Natural killer cell (primary cell): ENCODE results near the gene RBMS3. TPM values are rescaled to one million over a fixed set of nuclear protein-coding genes. Genes with fewer than 3 reads are reported as not detected.

ENCODE experiments used
- ATAC-seq, 3 donors: fragments of 150-1000 bp in 2 of 3; fragments of 200-7000 bp in 1 of 3; cut with Tn5 transposase; 1 replicate in 1 of 3; 2 replicates in 2 of 3; pipeline ENCODE4 v1.10.0; 2021; ENCODE audit warnings: mild to moderate bottlenecking in 2 of 3, moderate library complexity in 2 of 3
- DNase-seq, 2 donors: peaks; one replicate each; pipeline versions ENCODE4 v3.0.0 to v3.0.0-alpha.2; 2013 to 2021; ENCODE audit warnings: mixed read lengths in 1 of 2
- H3K27ac ChIP-seq: one replicate; pipeline ENCODE4 v1.5.1; 2013; ENCODE audit warnings: mild to moderate bottlenecking, low read length
- H3K27me3 ChIP-seq: one replicate; pipeline ENCODE4 v1.6.1; 2013; ENCODE audit warnings: low read length; ENCODE audit not compliant: control insufficient read depth, insufficient read depth
- H3K36me3 ChIP-seq: one replicate; pipeline ENCODE4 v1.6.1; 2013; ENCODE audit warnings: low read length; ENCODE audit not compliant: control insufficient read depth, insufficient read depth
- H3K4me1 ChIP-seq: one replicate; pipeline ENCODE4 v1.6.1; 2013; ENCODE audit warnings: low read length; ENCODE audit not compliant: control insufficient read depth, insufficient read depth
- H3K4me3 ChIP-seq: one replicate; pipeline ENCODE4 v1.5.1; 2013; ENCODE audit warnings: low read length
- H3K9me3 ChIP-seq: one replicate; pipeline ENCODE4 v1.6.1; 2013; ENCODE audit warnings: low read length; ENCODE audit not compliant: control insufficient read depth, insufficient read depth
- H3K27ac Mint-ChIP-seq, 2 donors: one replicate each; pipeline ENCODE4 v1.8.0; 2022; ENCODE audit warnings: mild to moderate bottlenecking in 2 of 2, mixed read lengths in 2 of 2, moderate library complexity in 1 of 2
- H3K27me3 Mint-ChIP-seq, 2 donors: one replicate each; pipeline ENCODE4 v1.8.0; 2022; ENCODE audit warnings: low read depth in 2 of 2, mixed read lengths in 2 of 2
- H3K36me3 Mint-ChIP-seq: one replicate; pipeline ENCODE4 v1.8.0; 2022; ENCODE audit warnings: mixed read lengths
- H3K4me1 Mint-ChIP-seq, 2 donors: one replicate each; pipeline ENCODE4 v1.8.0; 2022; ENCODE audit warnings: mixed read lengths in 2 of 2
- H3K4me3 Mint-ChIP-seq: one replicate; pipeline ENCODE4 v1.8.0; 2022; ENCODE audit warnings: mild to moderate bottlenecking, moderate library complexity, mixed read lengths
- H3K9me3 Mint-ChIP-seq, 2 donors: one replicate each; pipeline ENCODE4 v1.8.0; 2022; ENCODE audit warnings: mixed read lengths in 2 of 2
- CTCF ChIP-seq: fragments of 200-600 bp; IDR thresholded peaks from one replicate; pipeline ENCODE4 v1.8.0; 2022; ENCODE audit warnings: antibody characterized with exemption
- WGBS: methylation state at CpG from one replicate; pipeline ENCODE4 v1.1.7; 2013; ENCODE audit warnings: missing lambda C conversion rate; ENCODE audit not compliant: insufficient coverage; 5-methylcytosine and 5-hydroxymethylcytosine counted together
- intact Hi-C: fragments of 100-400 bp; cut with micrococcal nuclease; formaldehyde crosslinking; loops from one replicate; pipeline ENCODE4 v1.14.2; 2022
- total RNA-seq, 4 donors: library from RNA; stranded (reverse); fragments of 120-200 nt in 1 of 4; gene quantifications; one replicate each; pipeline versions ENCODE4 v1.2.3 to v1.2.4, GENCODE V29; 2013 to 2022

Gene RBMS3
- total RNA-seq, 3 donors from 2014 or later (not counting 1 experiment from before 2014, with no cell fraction given): 0.16 TPM; not detected in 2

DNA sequence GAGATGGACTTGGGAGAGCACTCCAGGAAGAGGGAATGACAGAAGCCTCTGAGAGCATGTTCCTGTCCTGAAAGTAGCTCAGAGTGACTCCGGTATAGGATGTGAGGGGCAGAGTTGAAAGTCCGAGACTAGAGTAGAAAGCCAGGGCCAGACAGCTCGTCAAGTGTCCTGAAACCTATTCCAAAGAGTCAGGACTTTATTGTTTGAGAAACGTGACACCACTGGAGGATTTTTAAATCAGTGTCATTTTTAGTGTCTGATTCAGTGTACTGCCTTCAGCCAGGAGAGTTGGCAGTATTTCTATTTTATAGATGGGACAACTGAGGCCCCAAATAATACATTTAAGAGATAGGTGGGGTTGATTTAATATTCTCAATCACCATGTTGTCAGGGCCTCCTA, 1.6 kb upstream of the RBMS3 start:
- intact Hi-C loops: no loop called here
- 93% methylated on average over 4 of the region's 4 CpGs for WGBS
- no peak overlapping the region for H3K27ac Mint-ChIP-seq
- TF ChIP-seq CTCF: no peak
- Histone ChIP-seq H3K9me3 (no peaks in the 10 kb centered on the region), H3K27me3 (no peaks in the 10 kb centered on the region), H3K4me1 (peaks cover 7% of the 10 kb centered on the region), H3K27ac (no peak overlapping the region), H3K4me3 (no peak overlapping the region), H3K36me3 (no peaks in the 10 kb centered on the region)
- H3K36me3 Mint-ChIP-seq: no peaks in the 10 kb centered on the region
- DNase-seq (no peak), ATAC-seq (no peak)
- no peak overlapping the region for H3K4me3 Mint-ChIP-seq
- peaks cover 14 to 17% of the 10 kb centered on the region in 2 donors for H3K4me1 Mint-ChIP-seq
- H3K9me3 Mint-ChIP-seq: peaks cover 0 to 8% of the 10 kb centered on the region in 2 donors
- H3K27me3 Mint-ChIP-seq: peaks cover 8 to 13% of the 10 kb centered on the region in 2 donors

GRCh38 chr3:29279806-29280205, 1.1 kb upstream of the RBMS3 start:
- Mint-ChIP-seq H3K9me3 (peaks cover 0 to 4% of the 10 kb centered on the region in 2 donors), H3K36me3 (no peaks in the 10 kb centered on the region), H3K4me1 (peaks cover 14 to 17% of the 10 kb centered on the region in 2 donors), H3K27me3 (peaks cover 8 to 13% of the 10 kb centered on the region in 2 donors), H3K27ac (no peak overlapping the region), H3K4me3 (no peak overlapping the region)
- intact Hi-C loops: no loop called here
- H3K9me3 ChIP-seq: no peaks in the 10 kb centered on the region
- no peak for DNase-seq
- TF ChIP-seq CTCF: no peak
- H3K4me1 ChIP-seq: peaks cover 7% of the 10 kb centered on the region
- no peak overlapping the region for H3K27ac ChIP-seq
- H3K27me3 ChIP-seq: no peaks in the 10 kb centered on the region
- H3K4me3 ChIP-seq: no peak overlapping the region
- no peak for ATAC-seq
- H3K36me3 ChIP-seq: no peaks in the 10 kb centered on the region
- WGBS: 68% methylated on average over 8 of the region's 8 CpGs

GRCh38 chr3:29281094-29281343, 148 bp downstream of the RBMS3 start:
- 0% methylated on average over 1 of the region's 3 CpGs for WGBS
- Mint-ChIP-seq H3K9me3 (peaks cover 4% of the 10 kb centered on the region in 2 donors), H3K4me1 (peaks cover 14 to 17% of the 10 kb centered on the region in 2 donors), H3K36me3 (no peaks in the 10 kb centered on the region), H3K27me3 (peaks cover 8 to 13% of the 10 kb centered on the region in 2 donors), H3K4me3 (peak overlapping the region; percentile 61), H3K27ac (peak overlapping the region in 1 of 2 donors; percentile 21)
- Histone ChIP-seq H3K4me3 (peak overlapping the region; percentile 7), H3K4me1 (peaks cover 7% of the 10 kb centered on the region), H3K27ac (no peak overlapping the region), H3K9me3 (no peaks in the 10 kb centered on the region), H3K27me3 (no peaks in the 10 kb centered on the region), H3K36me3 (no peaks in the 10 kb centered on the region)
- intact Hi-C loops: no loop called here
- TF ChIP-seq CTCF: no peak
- no peak for ATAC-seq
- DNase-seq: peak in 1 of 2 donors; percentile 15
